Measurements from ENCODE around the gene LCOR. TPM values are rescaled to one million over a fixed set of nuclear protein-coding genes. Genes with fewer than 3 reads are reported as not detected.

The LCOR gene
- total and polyA plus RNA-seq, 2 experiments from 2014 or later, result 26.1 to 48.7 TPM

- peaks cover 67% of the 10 kb centered on the region for H3K79me2 ChIP-seq
- H3K9me2 ChIP-seq (replicated peaks; ENCODE audit: insufficient read depth), result no peaks in the 10 kb centered on the region
- 96% methylated on average over 5 of the region's 5 CpGs for WGBS (ENCODE audit: low lambda C conversion rate, missing lambda C conversion rate)
- H3K27me3 ChIP-seq, result no peaks in the 10 kb centered on the region
- TF ChIP-seq EZH2 (IDR thresholded peaks at IDR 0.05; ENCODE audit: borderline replicate concordance) (no peak), EZH2phosphoT487 (IDR thresholded peaks at IDR 0.05; ENCODE audit: low read depth, severe bottlenecking, unreplicated experiment) (no peak), CTCF (IDR thresholded peaks at IDR 0.05; ENCODE audit: poor library complexity) (no peak)
- peaks cover 5% of the 10 kb centered on the region for H3K4me1 ChIP-seq (ENCODE audit: insufficient read depth)
- DNase-seq (ENCODE audit: low spot score), result no peak
- H3K4me3 ChIP-seq, result no peak overlapping the region
- H3K36me3 ChIP-seq (replicated peaks; ENCODE audit: insufficient read depth, low read depth), result no peaks in the 10 kb centered on the region
- H3K27ac ChIP-seq, result no peak overlapping the region
- H3K9me3 ChIP-seq (ENCODE audit: low read depth), result no peaks in the 10 kb centered on the region
- H2AFZ ChIP-seq, result no peak overlapping the region
- peaks cover 5% of the 10 kb centered on the region for H4K20me1 ChIP-seq (ENCODE audit: insufficient read depth, poor library complexity, severe bottlenecking)
- no peak overlapping the region for H3K4me2 ChIP-seq
These were observed 87.8 kb downstream of the LCOR start for GRCh38 chr10:96919785-96920430.

- Histone ChIP-seq H3K4me3 (no peak overlapping the region), H3K27me3 (no peaks in the 10 kb centered on the region), H3K36me3 (replicated peaks; ENCODE audit: insufficient read depth, low read depth) (no peaks in the 10 kb centered on the region), H3K79me2 (peaks cover 71% of the 10 kb centered on the region), H3K4me2 (no peak overlapping the region), H3K27ac (no peak overlapping the region), H3K9me2 (replicated peaks; ENCODE audit: insufficient read depth) (no peaks in the 10 kb centered on the region), H4K20me1 (ENCODE audit: insufficient read depth, poor library complexity, severe bottlenecking) (peaks cover 5% of the 10 kb centered on the region), H3K9me3 (ENCODE audit: low read depth) (no peaks in the 10 kb centered on the region), H2AFZ (no peak overlapping the region), H3K4me1 (ENCODE audit: insufficient read depth) (peaks cover 5% of the 10 kb centered on the region)
- no peak for TF ChIP-seq EZH2phosphoT487 (IDR thresholded peaks at IDR 0.05; ENCODE audit: low read depth, severe bottlenecking, unreplicated experiment)
- no peak for TF ChIP-seq EZH2 (IDR thresholded peaks at IDR 0.05; ENCODE audit: borderline replicate concordance)
- TF ChIP-seq CTCF (IDR thresholded peaks at IDR 0.05; ENCODE audit: poor library complexity), result no peak
- DNase-seq (ENCODE audit: low spot score), result no peak
- WGBS (ENCODE audit: low lambda C conversion rate, missing lambda C conversion rate), result over 99% methylated on average over 4 of the region's 4 CpGs
These were observed 89.6 kb downstream of the LCOR start for GRCh38 chr10:96921655-96922054.

- H3K9me2 ChIP-seq (replicated peaks; ENCODE audit: insufficient read depth), result no peaks in the 10 kb centered on the region
- H3K79me2 ChIP-seq, result peaks cover 71% of the 10 kb centered on the region
These were observed 91.2 kb downstream of the LCOR start for GRCh38 chr10:96922978-96923948.

More at GRCh38 chr10:96922978-96923948, 91.2 kb downstream of the LCOR start:
- Histone ChIP-seq H3K4me2 (no peak overlapping the region), H3K27ac (peak overlapping the region; percentile 4), H3K36me3 (replicated peaks; ENCODE audit: insufficient read depth, low read depth) (no peaks in the 10 kb centered on the region), H2AFZ (no peak overlapping the region), H3K4me1 (ENCODE audit: insufficient read depth) (peaks cover 5% of the 10 kb centered on the region), H3K9me3 (ENCODE audit: low read depth) (no peaks in the 10 kb centered on the region), H3K4me3 (no peak overlapping the region), H3K27me3 (no peaks in the 10 kb centered on the region), H4K20me1 (ENCODE audit: insufficient read depth, poor library complexity, severe bottlenecking) (peaks cover 12% of the 10 kb centered on the region)
- TF ChIP-seq EZH2phosphoT487 (IDR thresholded peaks at IDR 0.05; ENCODE audit: low read depth, severe bottlenecking, unreplicated experiment) (no peak), CTCF (IDR thresholded peaks at IDR 0.05; ENCODE audit: poor library complexity) (no peak), EZH2 (IDR thresholded peaks at IDR 0.05; ENCODE audit: borderline replicate concordance) (no peak)
- DNase-seq (ENCODE audit: low spot score), result no peak
- WGBS (ENCODE audit: low lambda C conversion rate, missing lambda C conversion rate), result 83% methylated on average over 3 of the region's 3 CpGs
